HL-60/S4 (cell line): ENCODE results near the gene CTF1.

Experiments used
- in situ Hi-C: fragments of 300-500 bp; cut with MboI; formaldehyde crosslinking; loops from 2 replicates; pipeline ENCODE4 v1.14.3; 2022; ENCODE audit warnings: low sequenced_read_pairs

The CTF1 gene

GRCh38 chr16:30904114-30904780 lies 7.8 kb downstream of the CTF1 start:
- in situ Hi-C loops: no loop called here

GRCh38 chr16:30907064-30907463 lies 10.7 kb downstream of the CTF1 start:
- in situ Hi-C loops: loop anchor here (5.0 kb wide), 1 partner anchor 65 kb away; no protein-coding TSS in a partner anchor

GRCh38 chr16:30910427-30911029 lies 14.1 kb downstream of the CTF1 start:
- in situ Hi-C loops: no loop called here

GRCh38 chr16:30912794-30913412 lies 16.5 kb downstream of the CTF1 start:
- in situ Hi-C loops: no loop called here

GRCh38 chr16:30914830-30915229 lies 18.4 kb downstream of the CTF1 start:
- in situ Hi-C loops: no loop called here

GRCh38 chr16:30918614-30919013 lies 22.2 kb downstream of the CTF1 start:
- in situ Hi-C loops: no loop called here

- in situ Hi-C loops: no loop called here
Measured at GRCh38 chr16:30920891-30921290, 24.5 kb downstream of the CTF1 start.

- in situ Hi-C loops: no loop called here
Measured at GRCh38 chr16:30921459-30921747, 25.0 kb downstream of the CTF1 start.

- in situ Hi-C loops: no loop called here
Measured at GRCh38 chr16:30921748-30922419, 25.5 kb downstream of the CTF1 start.

GRCh38 chr16:30922420-30922959 lies 26.1 kb downstream of the CTF1 start:
- in situ Hi-C loops: no loop called here

- in situ Hi-C loops: no loop called here
Measured at GRCh38 chr16:30922960-30923535, 26.6 kb downstream of the CTF1 start.

GRCh38 chr16:30923554-30924075 lies 27.2 kb downstream of the CTF1 start, which contains the start of gene FBXL19:
TSS of gene FBXL19 (plus strand) at chr16:30923572. CDS start at chr16:30925755, 2,183 bp downstream.
- in situ Hi-C loops: no loop called here

GRCh38 chr16:30924076-30924912 lies 27.9 kb downstream of the CTF1 start:
- in situ Hi-C loops: no loop called here

- in situ Hi-C loops: no loop called here
Measured at GRCh38 chr16:30924913-30925631, 28.7 kb downstream of the CTF1 start.

GRCh38 chr16:30925632-30925987 lies 29.2 kb downstream of the CTF1 start:
- in situ Hi-C loops: no loop called here

- in situ Hi-C loops: no loop called here
Measured at GRCh38 chr16:30925995-30926811, 29.8 kb downstream of the CTF1 start.

- in situ Hi-C loops: no loop called here
Measured at GRCh38 chr16:30926937-30927788, 30.7 kb downstream of the CTF1 start.
